Mesendoderm (in vitro differentiated cells): ENCODE results near the gene MPDU1.
"Not testable (repeated sequence)": the region's sequence is repeated elsewhere in the genome, so short reads cannot be mapped to it uniquely, and the experiment has no call there.

ENCODE experiments used
- DNase-seq: peaks from one replicate; pipeline ENCODE4 v3.0.0; 2013
- H2AK5ac ChIP-seq: 2 replicates; pipeline ENCODE4 v1.6.1; 2013; ENCODE audit warnings: low read length, inconsistent platforms
- H2BK120ac ChIP-seq: 2 replicates; pipeline ENCODE4 v1.6.1; 2013; ENCODE audit warnings: low read depth, mild to moderate bottlenecking, low read length, moderate library complexity, mixed read lengths
- H2BK15ac ChIP-seq: replicated peaks from 2 replicates; pipeline ENCODE4 v1.6.1; 2013; ENCODE audit warnings: low read depth, mild to moderate bottlenecking, moderate library complexity
- H2BK5ac ChIP-seq: 2 replicates; pipeline ENCODE4 v1.6.1; 2013; ENCODE audit warnings: low read length, inconsistent platforms
- H3K18ac ChIP-seq: 2 replicates; pipeline ENCODE4 v1.6.1; 2013; ENCODE audit warnings: mild to moderate bottlenecking, low read length, mixed read lengths
- H3K23ac ChIP-seq: one replicate; pipeline ENCODE4 v1.6.1; 2013; ENCODE audit warnings: low read length
- H3K27ac ChIP-seq: 2 replicates; pipeline ENCODE4 v1.5.1; 2013; ENCODE audit warnings: low read depth, mild to moderate bottlenecking, inconsistent platforms, low read length, moderate library complexity
- H3K27me3 ChIP-seq: 2 replicates; pipeline ENCODE4 v1.6.1; 2013; ENCODE audit warnings: low read length, control low read depth, mild to moderate bottlenecking, inconsistent platforms; ENCODE audit not compliant: insufficient read depth, poor library complexity
- H3K36me3 ChIP-seq: 2 replicates; pipeline ENCODE4 v1.6.1; 2013; ENCODE audit warnings: low read length, inconsistent platforms; ENCODE audit not compliant: control insufficient read depth, insufficient read depth
- H3K4ac ChIP-seq: one replicate; pipeline ENCODE4 v1.6.1; 2013; ENCODE audit warnings: low read depth, mild to moderate bottlenecking, low read length, moderate library complexity
- H3K4me1 ChIP-seq: 2 replicates; pipeline ENCODE4 v1.6.1; 2013; ENCODE audit warnings: low read depth, low read length, inconsistent platforms; ENCODE audit not compliant: control insufficient read depth
- H3K4me2 ChIP-seq: 2 replicates; pipeline ENCODE4 v1.6.1; 2013; ENCODE audit warnings: low read length
- H3K4me3 ChIP-seq: 2 replicates; pipeline ENCODE4 v1.5.1; 2013; ENCODE audit warnings: mild to moderate bottlenecking, low read length
- H3K56ac ChIP-seq: one replicate; pipeline ENCODE4 v1.6.1; 2013; ENCODE audit warnings: low read length
- H3K79me1 ChIP-seq: 2 replicates; pipeline ENCODE4 v1.6.1; 2013; ENCODE audit warnings: low read length, inconsistent platforms
- H3K79me2 ChIP-seq: 2 replicates; pipeline ENCODE4 v1.6.1; 2013; ENCODE audit warnings: mild to moderate bottlenecking, low read length; ENCODE audit not compliant: control insufficient read depth, insufficient read depth
- H3K9ac ChIP-seq: 2 replicates; pipeline ENCODE4 v1.6.1; 2013; ENCODE audit warnings: low read length, inconsistent platforms
- H4K5ac ChIP-seq: one replicate; pipeline ENCODE4 v1.6.1; 2013; ENCODE audit warnings: low read length
- H4K8ac ChIP-seq: one replicate; pipeline ENCODE4 v1.6.1; 2013; ENCODE audit warnings: low read depth, mild to moderate bottlenecking, control low read depth, low read length, moderate library complexity
- WGBS: extraction: QIAGEN DNeasy Blood & Tissue Kit; methylation state at CpG from one replicate; pipeline ENCODE4 v1.1.7; 2013; ENCODE audit warnings: low lambda C conversion rate, missing lambda C conversion rate; ENCODE audit not compliant: insufficient coverage; ENCODE audit errors: extremely low coverage; 5-methylcytosine and 5-hydroxymethylcytosine counted together

Gene MPDU1

DNA sequence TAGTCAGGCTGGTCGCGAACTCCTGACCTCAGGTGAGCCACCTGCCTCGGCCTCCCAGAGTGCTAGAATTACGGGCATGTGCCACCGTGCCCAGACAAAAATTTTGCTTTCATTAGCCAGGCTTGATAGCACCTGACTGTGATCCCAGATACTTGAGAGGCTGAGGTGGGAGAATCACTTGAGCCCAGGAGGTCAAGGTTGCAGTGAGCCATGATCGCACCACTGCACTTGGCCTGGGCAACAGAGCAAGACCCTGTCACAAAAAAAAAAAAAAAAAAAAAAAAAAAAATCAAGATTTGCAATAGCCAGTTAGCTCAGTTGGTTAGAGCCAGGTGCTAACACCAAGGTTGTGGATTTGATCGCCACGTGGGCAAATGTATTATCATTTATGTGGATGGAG is 37.2 kb downstream of the MPDU1 start:
- H3K18ac ChIP-seq: no peak overlapping the region
- DNase-seq: no peak
- no peak overlapping the region for H4K5ac ChIP-seq
- H3K36me3 ChIP-seq: no peaks in the 10 kb centered on the region
- H3K27me3 ChIP-seq: no peaks in the 10 kb centered on the region
- no CpG with 5 or more reads among the region's 8 CpGs for WGBS
- no peak overlapping the region for H2AK5ac ChIP-seq
- no peak overlapping the region for H2BK120ac ChIP-seq
- H4K8ac ChIP-seq: no peak overlapping the region
- no peak overlapping the region for H3K27ac ChIP-seq
- no peak overlapping the region for H3K9ac ChIP-seq
- no peak overlapping the region for H3K4me2 ChIP-seq
- H3K79me2 ChIP-seq: no peaks in the 10 kb centered on the region
- no peak overlapping the region for H3K4me3 ChIP-seq
- no peak overlapping the region for H3K4ac ChIP-seq
- no peak overlapping the region for H3K23ac ChIP-seq
- H3K4me1 ChIP-seq: no peaks in the 10 kb centered on the region
- H3K79me1 ChIP-seq: no peaks in the 10 kb centered on the region
- no peak overlapping the region for H2BK5ac ChIP-seq
- no peak overlapping the region for H2BK15ac ChIP-seq
- no peak overlapping the region for H3K56ac ChIP-seq

DNA sequence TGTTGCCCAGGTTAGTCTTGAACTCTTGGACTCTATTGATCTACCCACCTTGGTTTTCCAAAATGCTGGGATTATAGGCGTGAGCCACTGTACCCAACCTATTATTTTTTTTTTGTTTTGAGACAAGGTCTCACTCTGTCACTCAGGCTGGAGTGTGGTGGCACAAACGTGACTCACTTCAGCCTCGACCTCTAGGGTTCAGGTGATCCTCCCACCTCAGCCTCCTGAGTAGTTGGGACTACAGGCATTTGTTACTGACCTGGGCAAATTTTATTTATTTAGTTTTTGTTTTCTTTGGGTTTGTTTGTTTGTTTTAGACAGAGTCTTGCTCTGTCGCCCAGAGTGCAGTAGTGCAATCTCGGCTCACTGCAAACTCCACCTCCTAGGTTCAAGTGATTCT is 40.0 kb downstream of the MPDU1 start:
- no peak overlapping the region for H3K4ac ChIP-seq
- no peak overlapping the region for H3K18ac ChIP-seq
- H3K79me1 ChIP-seq: peaks cover 3% of the 10 kb centered on the region
- no peak overlapping the region for H3K4me3 ChIP-seq
- H3K23ac ChIP-seq: no peak overlapping the region
- H4K8ac ChIP-seq: no peak overlapping the region
- H2BK5ac ChIP-seq: no peak overlapping the region
- H3K79me2 ChIP-seq: no peaks in the 10 kb centered on the region
- H2BK120ac ChIP-seq: no peak overlapping the region
- H3K4me2 ChIP-seq: no peak overlapping the region
- H3K27ac ChIP-seq: no peak overlapping the region
- H3K36me3 ChIP-seq: no peaks in the 10 kb centered on the region
- peaks cover 4% of the 10 kb centered on the region for H3K4me1 ChIP-seq
- H3K56ac ChIP-seq: no peak overlapping the region
- no peak overlapping the region for H3K9ac ChIP-seq
- no peak for DNase-seq
- no CpG with 5 or more reads among the region's 5 CpGs for WGBS
- H2AK5ac ChIP-seq: no peak overlapping the region
- no peak overlapping the region for H4K5ac ChIP-seq
- no peak overlapping the region for H2BK15ac ChIP-seq
- H3K27me3 ChIP-seq: no peaks in the 10 kb centered on the region

- H3K36me3 ChIP-seq, H3K9ac ChIP-seq, H4K5ac ChIP-seq, H2BK5ac ChIP-seq, H2BK120ac ChIP-seq, H3K18ac ChIP-seq, H3K27ac ChIP-seq, H3K4me3 ChIP-seq, H3K79me1 ChIP-seq, H3K23ac ChIP-seq, H4K8ac ChIP-seq, H2BK15ac ChIP-seq, H3K4me1 ChIP-seq, H2AK5ac ChIP-seq, H3K27me3 ChIP-seq, H3K56ac ChIP-seq, H3K79me2 ChIP-seq, DNase-seq, H3K4ac ChIP-seq, H3K4me2 ChIP-seq: not testable (repeated sequence)
- no CpG with 5 or more reads among the region's 16 CpGs for WGBS
Measured at GRCh38 chr17:7625749-7626148, 42.1 kb downstream of the MPDU1 start.

GRCh38 chr17:7626307-7626706 is 42.7 kb downstream of the MPDU1 start:
- WGBS: no CpG with 5 or more reads among the region's 7 CpGs
- Histone ChIP-seq H4K8ac (no peak overlapping the region), H3K4me2 (no peak overlapping the region), H3K79me1 (peaks cover 3% of the 10 kb centered on the region), H3K79me2 (no peaks in the 10 kb centered on the region), H3K4me1 (peaks cover 4% of the 10 kb centered on the region), H3K4ac (no peak overlapping the region), H3K9ac (peak overlapping the region; percentile 32), H2BK15ac (no peak overlapping the region), H3K56ac (peak overlapping the region; percentile 15), H3K27ac (no peak overlapping the region), H3K4me3 (no peak overlapping the region), H3K23ac (no peak overlapping the region), H3K27me3 (no peaks in the 10 kb centered on the region), H2BK120ac (no peak overlapping the region), H2BK5ac (no peak overlapping the region), H4K5ac (no peak overlapping the region), H3K36me3 (no peaks in the 10 kb centered on the region), H3K18ac (no peak overlapping the region), H2AK5ac (no peak overlapping the region)
- no peak for DNase-seq

GRCh38 chr17:7626956-7627249 is 43.3 kb downstream of the MPDU1 start:
- H2AK5ac ChIP-seq: no peak overlapping the region
- peak overlapping the region; percentile 45 for H3K4me2 ChIP-seq
- no peaks in the 10 kb centered on the region for H3K79me2 ChIP-seq
- H3K23ac ChIP-seq: no peak overlapping the region
- DNase-seq: no peak
- H3K9ac ChIP-seq: peak overlapping the region; percentile 80
- peak overlapping the region; percentile 53 for H3K18ac ChIP-seq
- H4K8ac ChIP-seq: no peak overlapping the region
- no peak overlapping the region for H2BK5ac ChIP-seq
- peaks cover 3% of the 10 kb centered on the region for H3K79me1 ChIP-seq
- no peak overlapping the region for H2BK15ac ChIP-seq
- H4K5ac ChIP-seq: no peak overlapping the region
- no peaks in the 10 kb centered on the region for H3K27me3 ChIP-seq
- no peaks in the 10 kb centered on the region for H3K36me3 ChIP-seq
- H2BK120ac ChIP-seq: no peak overlapping the region
- peak overlapping the region; percentile 86 for H3K56ac ChIP-seq
- WGBS: no CpG with 5 or more reads among the region's 6 CpGs
- peak overlapping the region; percentile 83 for H3K4ac ChIP-seq
- H3K27ac ChIP-seq: no peak overlapping the region
- peak overlapping the region; percentile 52 for H3K4me3 ChIP-seq
- H3K4me1 ChIP-seq: peaks cover 4% of the 10 kb centered on the region

DNA sequence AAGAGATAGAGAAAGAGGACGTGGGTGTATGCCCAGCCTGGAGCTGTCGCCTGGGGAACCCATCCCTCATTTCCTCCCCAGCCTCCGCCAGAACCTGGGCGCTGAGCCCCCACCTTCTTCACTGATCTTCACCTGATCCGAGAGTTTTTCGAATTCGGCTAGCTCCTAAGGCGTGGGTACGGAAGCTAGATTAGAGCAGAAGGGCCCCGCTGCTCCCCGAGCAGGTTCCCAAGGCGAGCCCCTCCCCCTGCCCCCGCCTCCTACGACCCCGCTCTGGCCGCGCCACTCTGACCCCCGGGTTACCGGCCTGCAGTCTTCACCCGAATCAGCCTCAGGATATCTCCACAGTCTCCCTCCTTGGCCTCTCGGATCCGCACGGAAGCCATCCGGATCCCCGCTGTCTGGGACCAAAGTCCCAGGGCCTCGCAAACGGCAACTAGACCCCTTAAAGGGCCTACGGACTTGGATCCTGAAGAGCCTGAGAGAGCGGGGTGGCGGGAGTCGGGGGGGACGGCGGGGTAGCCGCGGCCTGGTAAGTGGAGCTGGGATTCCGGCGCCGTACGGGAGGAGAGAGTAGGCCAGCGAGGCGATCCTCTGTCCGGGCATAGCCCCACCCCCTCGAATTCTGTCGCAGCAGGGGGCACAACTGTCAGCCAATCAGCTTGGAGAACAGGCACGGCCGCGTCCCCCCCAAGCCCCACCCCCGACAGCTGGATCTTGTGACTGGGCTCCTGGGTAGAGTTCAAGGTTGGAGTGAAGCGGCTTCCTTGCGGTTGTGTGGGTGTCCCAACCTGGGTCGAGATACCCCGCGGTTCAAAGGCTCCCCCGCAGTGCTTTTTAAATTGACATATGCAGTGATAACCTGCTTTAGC is 43.8 kb downstream of the MPDU1 start, which contains the start of gene SAT2:
TSS of gene SAT2 (minus strand) at position 572 of the 872 bp plus-strand sequence. CDS start at position 386, 186 bp downstream.
- H3K27me3 ChIP-seq: no peaks in the 10 kb centered on the region

More for the DNA sequence above, 43.8 kb downstream of the MPDU1 start, which contains the start of gene SAT2:
- Histone ChIP-seq H3K36me3 (no peaks in the 10 kb centered on the region), H3K18ac (peak within 1 kb of the TSS; percentile 53), H2BK15ac (no peak within 1 kb of the TSS), H3K4me3 (peak within 1 kb of the TSS; percentile 52), H3K79me2 (no peaks in the 10 kb centered on the region), H3K27ac (peak within 1 kb of the TSS; percentile 46), H2AK5ac (no peak within 1 kb of the TSS), H3K79me1 (peaks cover 3% of the 10 kb centered on the region), H3K4ac (peak within 1 kb of the TSS; percentile 83), H2BK120ac (no peak within 1 kb of the TSS), H3K23ac (peak within 1 kb of the TSS; percentile 66), H4K5ac (no peak within 1 kb of the TSS), H3K9ac (peak within 1 kb of the TSS; percentile 80), H3K56ac (peak within 1 kb of the TSS; percentile 86), H3K4me2 (peak within 1 kb of the TSS; percentile 49), H3K4me1 (peaks cover 4% of the 10 kb centered on the region), H4K8ac (no peak within 1 kb of the TSS), H2BK5ac (peak within 1 kb of the TSS; percentile 4)
- WGBS: no CpG with 5 or more reads among the region's 54 CpGs
- peak; percentile 95 for DNase-seq
